NT2/D1 (cell line): ENCODE results near the gene NFAM1.

ENCODE experiments used
- YY1 ChIP-seq: IDR thresholded peaks from 2 replicates; pipeline ENCODE4 v1.6.1; 2011; ENCODE audit not compliant: insufficient read length, insufficient read depth
- ZNF274 ChIP-seq: IDR thresholded peaks from 2 replicates; pipeline ENCODE4 v1.6.1; 2011; ENCODE audit warnings: mild to moderate bottlenecking, low read depth, low read length

GRCh38 chr22:42365942-42366695 is 66.1 kb downstream of the NFAM1 start:
- TF ChIP-seq YY1, result no peak
- TF ChIP-seq ZNF274, result no peak
